Heart left ventricle (tissue), 16 donors: ENCODE data around the gene BRSK2. TPM values are rescaled to one million over a fixed set of nuclear protein-coding genes. Genes with fewer than 3 reads are reported as not detected.

ENCODE experiments used
- ATAC-seq, 4 donors: fragments of 200-7000 bp; cut with Tn5 transposase; one replicate each; pipeline ENCODE4 v1.9.1; 2020 to 2022; ENCODE audit warnings: moderate library complexity in 4 of 4, mild to moderate bottlenecking in 3 of 4, moderate number of reproducible peaks in 1 of 4
- DNase-seq, 5 donors: peaks; one replicate each; pipeline ENCODE4 v3.0.0-alpha.2; 2020
- H3K27ac ChIP-seq, 12 donors: fragments of 200-600 bp; sonication (generic) in 4 of 12; one replicate each; pipeline versions ENCODE4 v1.5.0 to v1.8.0; 2016 to 2022; ENCODE audit warnings: mild to moderate bottlenecking in 2 of 12
- H3K27me3 ChIP-seq, 9 donors: fragments of 200-600 bp; sonication (generic) in 2 of 9; one replicate each; pipeline versions ENCODE4 v1.5.1 to v1.8.0; 2016 to 2022; ENCODE audit warnings: mild to moderate bottlenecking in 3 of 9
- H3K36me3 ChIP-seq, 9 donors: fragments of 200-600 bp; sonication (generic) in 2 of 9; one replicate each; pipeline versions ENCODE4 v1.5.0 to v1.8.0; 2018 to 2022; ENCODE audit warnings: mild to moderate bottlenecking in 2 of 9
- H3K4me1 ChIP-seq, 12 donors: fragments of 200-600 bp; sonication (generic) in 4 of 12; one replicate each; pipeline versions ENCODE4 v1.5.0 to v1.8.0; 2016 to 2022; ENCODE audit warnings: mild to moderate bottlenecking in 3 of 12
- H3K4me3 ChIP-seq, 12 donors: fragments of 200-600 bp; sonication (generic) in 4 of 12; one replicate each; pipeline versions ENCODE4 v1.5.0 to v1.8.0; 2017 to 2022; ENCODE audit warnings: mild to moderate bottlenecking in 9 of 12, moderate library complexity in 4 of 12
- H3K9me3 ChIP-seq, 12 donors: fragments of 200-600 bp; sonication (generic) in 4 of 12; one replicate each; pipeline versions ENCODE4 v1.5.0 to v1.8.0; 2016 to 2022; ENCODE audit warnings: mild to moderate bottlenecking in 1 of 12
- POLR2A ChIP-seq, 2 donors: fragments of 450-650 bp; IDR thresholded peaks; one replicate each; pipeline ENCODE4 v1.6.1; 2017; ENCODE audit warnings: antibody characterized with exemption in 2 of 2, mild to moderate bottlenecking in 2 of 2, moderate library complexity in 2 of 2
- WGBS, 4 donors: extraction: QIAGEN DNeasy Blood & Tissue Kit in 2 of 4; methylation state at CpG; one replicate each; pipeline versions ENCODE4 v1.1.5 to v1.1.7; 2013 to 2018; 5-methylcytosine and 5-hydroxymethylcytosine counted together
- intact Hi-C, 10 donors: fragments of 100-400 bp; cut with DNase I; formaldehyde crosslinking; loops; one replicate each; pipeline versions ENCODE4 v1.11.1 to v1.14.2; 2022
- polyA plus RNA-seq, 2 donors: library from polyadenylated mRNA; stranded (reverse); fragments of 200-250 nt; gene quantifications; one replicate each; pipeline ENCODE4 v1.2.3, GENCODE V29; 2013
- total RNA-seq, 9 donors: library from RNA; depleted of rRNA in 2 of 9; stranded (reverse); fragments of >200 nt in 2 of 9; fragmentation: NEBNext Ultra II Directional in 3 of 9; extraction: Animal tissue kit (Norgen Biotek cat#: 25700) in 3 of 9; gene quantifications; one replicate each; pipeline versions ENCODE4 v1.1.0 to v1.2.4, GENCODE V29; 2016 to 2023
- TF ChIP-seq, protein P1 (sequence below), 12 donors: fragments of 200-600 bp; sonication (generic) in 4 of 12; IDR thresholded peaks; one replicate each; pipeline versions ENCODE4 v1.5.0 to v1.8.0; 2018 to 2022; ENCODE audit warnings: antibody characterized with exemption in 12 of 12, mild to moderate bottlenecking in 5 of 12
- donor health status: ischemic (EF 13 %, LVEDD 7.1; RV severe dilation, severe dysfunction).
- donor health status: healthy with polysubstance abuse.
- donor health status: DM: no; HTN: yes; CAD: no.
- donor health status: DM: no; HTN: no; CAD: no.
- donor health status: ischemic (EF 25% LVEDD 6.9; RV normal size, moderate dysfunction).
- donor health status: ischemic (EF 25% LVEDD 5.7; RV mildly dilated, moderate dysfunction).
- donor health status: healthy.
- donor health status: DM: yes; HTN: yes; CAD: no.
- donor health status: ischemic (EF 35%, LVEDD 5.7; RV mildly dilated, moderate dysfunction).
- donor health status: nonischemic (EF 11% LVEDD 7.7; RV severe dilation, severe dysfunction).
- donor health status: DM: yes; HTN: yes; CAD: no.
- donor health status: PGD.
- donor health status: ischemic (EF 29% LVEDD 5.4; RV normal size, mild dysfunction).
- donor health status: nonischemic (EF 23%, LVEDD 6.1; RV moderate dilation, normal function).

BRSK2 gene
- total and polyA plus RNA-seq, 11 donors, result 0.16 to 1.3 (median 0.61) TPM; not detected in 1

- Histone ChIP-seq H3K36me3 (no peaks in the 10 kb centered on the region), H3K9me3 (peaks cover 0 to 14% (median 0%) of the 10 kb centered on the region in 12 donors), H3K27ac (no peak overlapping the region), H3K4me3 (no peak overlapping the region), H3K27me3 (peaks cover 0 to 16% (median 0%) of the 10 kb centered on the region in 9 donors), H3K4me1 (no peaks in the 10 kb centered on the region)
- ATAC-seq (no peak), DNase-seq (peak in 1 of 5 donors; percentile 33)
- intact Hi-C loops, result no loop called here
- TF ChIP-seq POLR2A (IDR thresholded peaks at IDR 0.05), result no peak
- WGBS, 4 donors, result 85 to 93% (median 90%) methylated on average over 10 to 11 of the region's 11 CpGs
Observed at GRCh38 chr11:1371026-1371325, 18.8 kb upstream of the BRSK2 start.

DNA sequence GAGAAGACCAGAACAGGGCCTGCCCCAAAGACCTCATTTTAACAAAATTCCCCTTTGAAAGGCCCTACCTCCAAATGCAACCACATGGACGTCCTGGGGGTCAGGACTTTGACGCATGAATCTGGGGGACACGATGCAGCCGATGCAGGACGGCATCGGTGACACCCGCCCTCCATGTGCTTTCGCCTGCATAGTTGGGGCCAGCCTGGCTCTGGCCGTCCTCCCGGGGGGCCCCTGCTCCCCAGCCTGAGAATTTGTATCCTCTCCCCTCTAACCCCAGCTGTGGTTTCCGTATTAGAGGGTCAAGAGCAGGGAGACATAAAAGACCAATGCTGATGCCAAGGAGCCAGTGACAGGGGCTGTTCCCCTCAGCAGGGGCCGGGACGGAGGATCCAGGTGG is 18.4 kb upstream of the BRSK2 start:
- Histone ChIP-seq H3K9me3 (peaks cover 0 to 11% (median 0%) of the 10 kb centered on the region in 12 donors), H3K27ac (no peak overlapping the region), H3K4me1 (no peaks in the 10 kb centered on the region), H3K27me3 (peaks cover 0 to 16% (median 0%) of the 10 kb centered on the region in 9 donors), H3K36me3 (no peaks in the 10 kb centered on the region), H3K4me3 (no peak overlapping the region)
- TF ChIP-seq POLR2A (IDR thresholded peaks at IDR 0.05), result no peak
- TF ChIP-seq, protein P1, sequence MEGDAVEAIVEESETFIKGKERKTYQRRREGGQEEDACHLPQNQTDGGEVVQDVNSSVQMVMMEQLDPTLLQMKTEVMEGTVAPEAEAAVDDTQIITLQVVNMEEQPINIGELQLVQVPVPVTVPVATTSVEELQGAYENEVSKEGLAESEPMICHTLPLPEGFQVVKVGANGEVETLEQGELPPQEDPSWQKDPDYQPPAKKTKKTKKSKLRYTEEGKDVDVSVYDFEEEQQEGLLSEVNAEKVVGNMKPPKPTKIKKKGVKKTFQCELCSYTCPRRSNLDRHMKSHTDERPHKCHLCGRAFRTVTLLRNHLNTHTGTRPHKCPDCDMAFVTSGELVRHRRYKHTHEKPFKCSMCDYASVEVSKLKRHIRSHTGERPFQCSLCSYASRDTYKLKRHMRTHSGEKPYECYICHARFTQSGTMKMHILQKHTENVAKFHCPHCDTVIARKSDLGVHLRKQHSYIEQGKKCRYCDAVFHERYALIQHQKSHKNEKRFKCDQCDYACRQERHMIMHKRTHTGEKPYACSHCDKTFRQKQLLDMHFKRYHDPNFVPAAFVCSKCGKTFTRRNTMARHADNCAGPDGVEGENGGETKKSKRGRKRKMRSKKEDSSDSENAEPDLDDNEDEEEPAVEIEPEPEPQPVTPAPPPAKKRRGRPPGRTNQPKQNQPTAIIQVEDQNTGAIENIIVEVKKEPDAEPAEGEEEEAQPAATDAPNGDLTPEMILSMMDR (IDR thresholded peaks at IDR 0.05), result no peak
- DNase-seq (peak in 1 of 5 donors; percentile 40), ATAC-seq (no peak)
- intact Hi-C loops, result no loop called here
- WGBS, 4 donors, result 87 to 92% (median 89%) methylated on average over 13 of the region's 13 CpGs

GRCh38 chr11:1371836-1372465 is 17.8 kb upstream of the BRSK2 start:
- Histone ChIP-seq H3K4me1 (no peaks in the 10 kb centered on the region), H3K4me3 (no peak overlapping the region), H3K27me3 (peaks cover 0 to 16% (median 0%) of the 10 kb centered on the region in 9 donors), H3K36me3 (no peaks in the 10 kb centered on the region), H3K9me3 (peaks cover 0 to 6% (median 0%) of the 10 kb centered on the region in 12 donors), H3K27ac (no peak overlapping the region)
- 83 to 90% (median 86%) methylated on average over 9 to 26 of the region's 26 CpGs for WGBS, 4 donors
- peak in 1 of 5 donors; percentile 48 for DNase-seq
- no peak for ATAC-seq
- TF ChIP-seq, protein P1 (IDR thresholded peaks at IDR 0.05), result no peak
- no peak for TF ChIP-seq POLR2A (IDR thresholded peaks at IDR 0.05)
- intact Hi-C loops, result no loop called here

- Histone ChIP-seq H3K4me3 (no peak overlapping the region), H3K27me3 (peaks cover 0 to 16% (median 0%) of the 10 kb centered on the region in 9 donors), H3K4me1 (no peaks in the 10 kb centered on the region), H3K36me3 (no peaks in the 10 kb centered on the region), H3K27ac (no peak overlapping the region), H3K9me3 (no peaks in the 10 kb centered on the region)
- ATAC-seq (no peak), DNase-seq (peak in 1 of 5 donors; percentile 17)
- 79 to 87% (median 81%) methylated on average over 7 to 8 of the region's 8 CpGs for WGBS, 4 donors
- TF ChIP-seq, protein P1 (IDR thresholded peaks at IDR 0.05), result no peak
- no peak for TF ChIP-seq POLR2A (IDR thresholded peaks at IDR 0.05)
- intact Hi-C loops, result no loop called here
Observed at GRCh38 chr11:1372660-1373059, 17.1 kb upstream of the BRSK2 start.
